ENCODE measurements around the gene SULF2. TPM values are rescaled to one million over a fixed set of nuclear protein-coding genes. Genes with fewer than 3 reads are reported as not detected.

SULF2 gene
- total RNA-seq, 1 donor from 2014 or later, result 131 TPM

DNA sequence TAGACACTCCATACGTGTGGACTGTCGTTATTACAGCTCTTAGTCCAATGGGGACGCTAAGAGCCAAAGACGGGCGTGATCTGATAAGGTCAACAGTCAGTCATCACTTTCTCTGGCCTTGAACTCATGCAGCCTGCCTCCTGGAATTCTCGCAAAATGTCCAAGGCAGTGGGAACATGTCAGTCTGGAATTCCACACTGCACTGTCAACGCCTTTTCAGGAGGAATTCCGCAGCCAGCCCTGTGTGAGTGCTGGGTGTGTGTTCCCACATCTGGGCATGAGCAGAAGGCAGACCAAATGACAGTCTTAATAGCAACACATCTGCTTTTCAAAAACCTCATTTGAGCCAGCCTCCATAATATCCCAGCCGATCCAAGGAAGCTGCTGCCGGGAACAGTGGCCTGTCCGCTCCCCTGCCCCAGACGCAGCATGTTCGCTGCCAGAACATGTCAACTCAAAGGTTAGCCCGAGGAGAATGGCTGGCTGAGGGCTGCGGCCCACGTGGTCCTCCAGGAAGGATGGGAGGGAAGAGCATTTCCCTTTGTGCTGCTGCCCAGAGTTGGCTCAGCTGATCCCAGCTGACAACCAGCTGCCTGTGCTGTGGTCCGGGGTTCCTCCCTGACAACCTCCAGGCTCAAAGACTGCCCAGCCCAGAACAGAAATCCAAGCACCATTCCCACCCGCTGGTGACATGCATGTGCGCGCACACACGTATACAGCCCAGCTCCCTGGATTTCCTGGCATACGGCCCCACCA lies 103.1 kb downstream of the SULF2 start:
- peak; percentile 80 for DNase-seq

DNA sequence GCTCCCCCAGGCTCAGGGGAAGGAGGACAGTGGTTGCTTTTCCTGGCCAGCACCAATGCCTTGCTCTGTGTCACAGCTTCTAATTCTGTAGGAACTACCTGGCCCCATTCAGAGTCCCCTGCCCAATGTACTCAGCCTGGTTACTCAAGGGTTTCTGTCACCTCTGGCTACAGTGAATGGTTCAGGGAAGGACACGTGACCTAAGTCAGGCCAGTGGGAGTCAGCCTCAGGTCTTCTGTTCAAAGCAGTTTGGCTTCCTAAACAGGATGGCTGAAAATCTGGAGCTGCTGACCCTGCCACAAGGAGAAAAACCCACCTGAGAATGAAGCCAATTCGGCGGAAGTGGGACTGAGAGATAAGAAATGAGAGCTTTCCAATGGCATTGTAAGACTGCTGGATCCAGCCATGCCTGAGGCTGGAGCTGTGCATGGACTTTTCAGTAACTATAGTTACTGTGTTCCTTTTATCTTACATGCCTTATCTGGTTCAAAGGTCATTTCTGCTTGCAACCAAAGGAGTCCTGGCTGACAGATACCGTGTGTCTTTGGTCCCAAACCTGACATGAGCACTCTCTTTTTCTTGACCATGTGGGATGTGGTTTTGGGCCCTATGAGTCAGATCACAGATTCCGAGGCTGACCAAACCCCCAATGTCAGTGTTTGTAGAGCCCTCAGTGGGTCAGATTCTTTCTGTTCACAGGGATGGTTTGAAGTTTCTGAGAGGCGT lies 104.3 kb downstream of the SULF2 start:
- DNase-seq, result no peak

DNA sequence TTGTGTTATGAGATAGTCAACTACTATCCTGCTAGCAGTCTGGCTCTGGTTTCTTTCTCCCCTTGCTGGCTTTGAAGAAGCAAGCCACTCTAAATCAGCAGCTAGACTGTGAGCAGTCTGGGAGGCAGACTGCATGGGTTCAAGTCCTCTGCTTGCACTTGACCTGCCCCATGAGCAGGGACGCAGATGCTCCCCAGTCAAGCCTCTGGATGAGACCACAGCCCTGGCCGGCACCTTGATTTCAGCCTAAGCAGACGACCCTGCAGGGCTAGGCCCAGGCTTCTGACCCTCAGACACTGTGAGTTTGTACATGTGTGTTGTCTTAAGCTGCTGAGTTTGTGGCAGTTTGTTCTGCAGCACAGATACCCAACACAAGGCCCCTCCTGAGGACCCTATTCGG lies 105.8 kb downstream of the SULF2 start:
- DNase-seq, result no peak

- no peak for DNase-seq
Observed at GRCh38 chr20:47678536-47678935, 106.7 kb downstream of the SULF2 start.

GRCh38 chr20:47677635-47678453 lies 107.4 kb downstream of the SULF2 start:
- DNase-seq, result peak; percentile 72

- DNase-seq, result no peak
Observed at GRCh38 chr20:47676912-47677634, 108.2 kb downstream of the SULF2 start.

- DNase-seq, result no peak
Observed at GRCh38 chr20:47676219-47676721, 109.0 kb downstream of the SULF2 start.

DNA sequence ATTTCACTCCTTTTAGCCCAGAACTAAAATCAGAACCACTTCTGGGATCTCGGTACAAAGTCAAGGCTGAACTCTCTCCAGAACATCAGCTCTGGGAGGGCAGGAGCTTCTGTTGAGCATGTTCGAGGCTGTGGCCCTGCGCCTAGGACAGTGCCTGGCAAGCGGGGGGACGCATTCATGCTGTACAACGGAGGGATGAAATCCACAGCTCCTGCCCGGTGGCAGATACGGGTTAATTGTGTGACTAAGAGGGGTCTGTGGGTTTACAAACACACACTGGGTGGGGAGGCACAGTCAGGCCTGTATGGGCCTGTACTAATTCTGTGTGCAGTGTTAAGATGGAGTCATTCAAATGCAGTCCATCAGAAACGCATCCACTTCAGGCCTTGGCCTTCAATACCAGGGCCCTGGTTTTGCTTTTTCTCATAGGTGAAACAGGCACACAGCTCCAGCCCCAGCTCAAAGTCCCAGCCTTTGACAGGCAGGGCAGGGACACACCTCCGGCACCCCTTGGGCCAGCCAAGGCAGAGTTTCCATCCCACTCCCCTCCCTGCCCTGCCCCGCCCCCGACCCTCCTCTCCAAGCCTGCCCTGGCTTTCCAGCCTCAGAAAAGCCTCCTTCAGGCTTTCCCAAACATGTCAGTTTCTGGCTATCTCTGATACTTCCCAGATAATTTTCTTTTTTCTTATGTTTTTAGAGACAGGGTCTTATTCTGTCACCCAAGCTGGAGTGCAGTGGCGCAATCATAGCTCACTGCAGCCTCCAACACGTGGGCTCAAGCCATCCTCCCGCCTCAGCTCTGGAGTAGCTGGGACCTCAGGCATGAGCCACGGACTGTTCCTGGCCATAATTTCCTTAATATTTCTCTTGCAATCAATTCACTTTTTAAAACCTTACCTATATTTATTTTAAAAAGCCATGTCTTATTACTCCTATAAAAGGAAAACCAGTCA lies 109.8 kb downstream of the SULF2 start:
- DNase-seq, result no peak

DNA sequence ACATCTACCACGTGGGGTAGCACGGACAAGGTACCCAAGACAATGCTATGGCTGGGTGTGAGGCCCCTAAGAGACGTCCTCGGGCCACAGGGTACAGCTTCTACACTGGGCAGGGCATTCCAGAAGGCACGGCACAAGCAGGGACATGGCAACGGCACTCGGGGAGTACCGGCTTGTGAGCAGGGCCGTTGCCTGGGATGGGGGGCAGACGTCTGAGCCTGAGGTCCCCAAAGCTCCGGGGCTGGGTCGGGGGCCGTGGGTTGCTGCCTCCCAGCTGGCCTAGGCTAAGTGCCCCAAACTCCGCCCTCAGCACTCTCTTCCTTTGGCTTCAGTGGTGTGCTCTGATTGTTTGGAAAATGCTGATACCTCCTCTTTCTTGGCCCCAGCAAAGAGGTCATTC lies 110.6 kb downstream of the SULF2 start:
- DNase-seq, result no peak

- DNase-seq, result no peak
Observed at GRCh38 chr20:47674145-47674544, 111.1 kb downstream of the SULF2 start.

- DNase-seq, result no peak
Observed at GRCh38 chr20:47673671-47673955, 111.7 kb downstream of the SULF2 start.

GRCh38 chr20:47672886-47673670 lies 112.2 kb downstream of the SULF2 start:
- DNase-seq, result no peak

DNA sequence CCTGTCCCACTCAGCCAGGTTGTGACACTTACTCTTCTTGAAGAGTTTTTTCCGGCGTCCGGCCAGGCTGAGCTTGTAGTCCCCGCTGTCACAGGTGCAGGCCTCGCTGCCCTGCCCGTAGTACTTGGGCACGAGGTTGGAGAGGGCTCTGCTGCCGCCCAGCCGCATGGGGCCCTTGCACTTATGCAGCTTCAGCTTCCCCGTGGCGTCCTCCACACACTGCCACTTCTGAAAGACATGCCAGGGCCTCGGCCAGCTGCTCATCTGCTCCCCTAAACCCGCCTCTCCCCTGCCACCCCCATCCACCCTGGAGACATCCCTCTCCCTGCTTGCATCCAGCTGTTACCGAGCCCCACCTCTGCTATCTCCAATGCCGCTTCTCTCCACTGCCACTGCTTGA lies 113.1 kb downstream of the SULF2 start:
- DNase-seq, result no peak

- DNase-seq, result no peak
Observed at GRCh38 chr20:47670913-47671312, 114.4 kb downstream of the SULF2 start.

DNA sequence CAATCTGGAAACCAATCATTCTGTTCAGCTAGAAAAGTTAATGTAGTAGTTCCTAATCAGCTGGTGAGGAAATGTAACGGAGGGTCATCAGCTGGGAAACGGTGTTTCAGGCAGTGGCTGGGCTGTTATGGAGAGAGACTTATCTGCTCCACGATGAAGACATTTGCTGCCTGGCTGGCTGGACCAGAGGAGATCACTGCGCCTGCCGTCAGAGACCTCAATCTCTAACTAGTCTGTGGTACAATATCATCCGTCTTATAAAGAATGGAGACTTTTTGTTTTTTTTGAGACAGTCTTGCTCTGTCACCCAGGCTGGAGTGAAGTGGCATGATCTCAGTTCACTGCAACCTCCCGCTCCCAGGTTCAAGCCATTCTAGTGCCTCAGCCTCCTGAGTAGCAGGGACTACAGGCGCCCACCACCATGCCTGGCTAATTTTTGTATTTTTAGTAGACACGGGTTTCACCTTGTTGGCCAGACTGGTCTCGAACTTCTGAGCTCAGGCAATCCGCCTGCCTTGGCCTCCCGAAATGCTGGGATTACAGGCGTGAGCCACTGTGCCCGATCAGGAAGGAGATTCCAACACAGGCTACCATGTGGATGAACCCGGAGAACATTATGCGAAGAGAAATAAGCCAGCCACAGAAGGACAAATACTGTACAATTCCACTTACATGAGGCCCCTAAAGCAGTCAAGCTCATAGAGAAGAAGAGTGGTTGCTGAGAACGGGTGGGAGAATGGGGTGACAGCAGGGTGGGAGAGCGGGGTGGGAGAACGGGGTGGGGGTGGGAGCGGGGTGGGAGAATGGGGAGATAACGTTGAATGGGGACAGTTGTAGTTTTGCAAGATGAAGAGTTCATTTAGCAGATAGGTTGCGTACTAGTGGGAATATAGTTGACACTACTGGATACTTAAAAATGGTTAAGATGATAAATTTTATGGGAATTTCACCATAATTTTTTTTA lies 115.1 kb downstream of the SULF2 start:
- DNase-seq, result no peak

GRCh38 chr20:47669489-47669888 lies 115.8 kb downstream of the SULF2 start:
- no peak for DNase-seq

GRCh38 chr20:47669152-47669425 lies 116.2 kb downstream of the SULF2 start:
- DNase-seq, result no peak

GRCh38 chr20:47668313-47669151 lies 116.7 kb downstream of the SULF2 start:
- no peak for DNase-seq
